Lower leg skin (tissue), 4 donors: Measurements from ENCODE around the gene CRELD1. TPM values are rescaled to one million over a fixed set of nuclear protein-coding genes. Genes with fewer than 3 reads are reported as not detected.
A peak's percentile ranks its signal among the peaks of the same experiment; 100 is the strongest.
"Not testable (repeated sequence)": the region's sequence is repeated elsewhere in the genome, so short reads cannot be mapped to it uniquely, and the experiment has no call there.

ENCODE experiments used
- DNase-seq, 2 donors: peaks; one replicate each; pipeline ENCODE4 v3.0.0-alpha.2; 2019; ENCODE audit warnings: low spot score in 2 of 2
- H3K4me3 ChIP-seq: fragments of 200-600 bp; sonication (generic); 2 replicates; pipeline ENCODE4 v1.5.1; 2017; ENCODE audit warnings: mild to moderate bottlenecking, low read depth; ENCODE audit not compliant: poor library complexity, severe bottlenecking
- POLR2A ChIP-seq, 2 donors: fragments of 450-650 bp; IDR thresholded peaks; one replicate each; pipeline ENCODE4 v1.6.1; 2016 to 2017; ENCODE audit warnings: antibody characterized with exemption in 2 of 2, mild to moderate bottlenecking in 1 of 2, moderate library complexity in 1 of 2
- WGBS, 2 donors: methylation state at CpG; one replicate each; pipeline ENCODE4 v1.1.5; 2018; 5-methylcytosine and 5-hydroxymethylcytosine counted together
- intact Hi-C: fragments of 100-400 bp; cut with DNase I; formaldehyde crosslinking; loops from one replicate; pipeline ENCODE4 v1.15.0; 2023; ENCODE audit warnings: low total_unique reads
- total RNA-seq, 4 donors: library from RNA; depleted of rRNA; stranded (reverse); fragments of >200 nt; gene quantifications; one replicate each; pipeline ENCODE4 v1.1.0, GENCODE V29; 2016
- TF ChIP-seq, protein P1 (sequence below), 3 donors: fragments of 450-650 bp; IDR thresholded peaks; one replicate each; pipeline ENCODE4 v1.5.1; 2016; ENCODE audit warnings: antibody characterized with exemption in 3 of 3, mild to moderate bottlenecking in 3 of 3, moderate library complexity in 2 of 3

CRELD1 gene
- total RNA-seq, 4 donors from 2014 or later = 16.1 to 58.8 (median 28.3) TPM

DNA sequence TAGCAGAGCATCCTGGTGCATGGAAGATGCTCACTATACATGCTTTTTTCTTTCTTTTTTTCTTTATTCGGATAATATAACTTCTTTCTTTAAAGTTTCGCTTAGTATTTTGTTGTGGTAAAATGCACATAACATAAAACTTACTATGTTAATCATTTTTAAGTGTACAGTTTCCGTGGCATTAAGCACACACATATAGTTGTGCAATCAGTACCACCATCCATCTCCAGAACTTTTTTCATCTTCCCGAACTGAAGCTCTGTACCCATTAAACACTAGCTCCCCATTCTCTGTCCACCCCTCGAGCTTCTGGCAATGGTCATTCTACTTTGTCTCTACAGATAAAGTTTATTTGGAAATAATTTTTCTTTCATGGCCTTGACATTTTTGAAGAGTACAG, 44.2 kb upstream of the CRELD1 start:
- intact Hi-C loops = no loop called here
- TF ChIP-seq, protein P1, sequence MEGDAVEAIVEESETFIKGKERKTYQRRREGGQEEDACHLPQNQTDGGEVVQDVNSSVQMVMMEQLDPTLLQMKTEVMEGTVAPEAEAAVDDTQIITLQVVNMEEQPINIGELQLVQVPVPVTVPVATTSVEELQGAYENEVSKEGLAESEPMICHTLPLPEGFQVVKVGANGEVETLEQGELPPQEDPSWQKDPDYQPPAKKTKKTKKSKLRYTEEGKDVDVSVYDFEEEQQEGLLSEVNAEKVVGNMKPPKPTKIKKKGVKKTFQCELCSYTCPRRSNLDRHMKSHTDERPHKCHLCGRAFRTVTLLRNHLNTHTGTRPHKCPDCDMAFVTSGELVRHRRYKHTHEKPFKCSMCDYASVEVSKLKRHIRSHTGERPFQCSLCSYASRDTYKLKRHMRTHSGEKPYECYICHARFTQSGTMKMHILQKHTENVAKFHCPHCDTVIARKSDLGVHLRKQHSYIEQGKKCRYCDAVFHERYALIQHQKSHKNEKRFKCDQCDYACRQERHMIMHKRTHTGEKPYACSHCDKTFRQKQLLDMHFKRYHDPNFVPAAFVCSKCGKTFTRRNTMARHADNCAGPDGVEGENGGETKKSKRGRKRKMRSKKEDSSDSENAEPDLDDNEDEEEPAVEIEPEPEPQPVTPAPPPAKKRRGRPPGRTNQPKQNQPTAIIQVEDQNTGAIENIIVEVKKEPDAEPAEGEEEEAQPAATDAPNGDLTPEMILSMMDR (IDR thresholded peaks at IDR 0.05) = no peak
- no peak for TF ChIP-seq POLR2A (IDR thresholded peaks at IDR 0.05)
- no peak for DNase-seq
- H3K4me3 ChIP-seq = no peak overlapping the region
- WGBS, 2 donors = 83 to 87% methylated on average over 5 of the region's 5 CpGs

GRCh38 chr3:9890249-9891071, 43.2 kb upstream of the CRELD1 start, which contains the start of gene JAGN1:
Gene JAGN1, plus strand, starts transcription at chr3:9890610. Its CDS starts 113 bp downstream, at chr3:9890723.
- peak within 1 kb of the TSS; percentile 92 for H3K4me3 ChIP-seq
- TF ChIP-seq, protein P1 (IDR thresholded peaks at IDR 0.05) = no peak
- peak in 1 of 2 donors; percentile 25 for TF ChIP-seq POLR2A (IDR thresholded peaks at IDR 0.05)
- peak; percentile 86 to 97 for DNase-seq
- intact Hi-C loops = no loop called here
- 0 to 1% methylated on average over 34 to 40 of the region's 62 CpGs for WGBS, 2 donors

GRCh38 chr3:9891072-9891622, 42.5 kb upstream of the CRELD1 start:
- 7 to 11% methylated on average over 12 of the region's 12 CpGs for WGBS, 2 donors
- TF ChIP-seq, protein P1 (IDR thresholded peaks at IDR 0.05) = no peak
- TF ChIP-seq POLR2A (IDR thresholded peaks at IDR 0.05) = no peak
- H3K4me3 ChIP-seq = peak overlapping the region; percentile 92
- no peak for DNase-seq
- intact Hi-C loops = no loop called here

DNA sequence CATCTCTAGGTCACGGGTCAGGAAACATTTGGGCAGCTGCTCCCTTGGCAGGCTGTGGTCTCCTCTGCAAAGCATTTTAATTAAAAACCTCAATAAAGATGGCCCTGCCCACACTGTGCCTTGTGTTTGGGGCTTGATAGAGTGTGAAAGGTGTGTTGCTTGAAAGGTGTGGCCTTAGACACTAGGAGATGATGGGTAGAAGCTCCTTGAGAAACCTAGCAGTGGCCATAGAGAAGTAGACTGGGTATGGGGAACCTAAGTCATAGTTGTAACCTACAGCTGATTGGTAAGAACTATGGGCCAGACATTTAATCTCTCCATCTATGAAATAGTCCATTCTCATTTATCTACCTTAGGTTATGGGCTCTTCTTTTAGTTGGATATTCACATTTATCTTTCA, 39.9 kb upstream of the CRELD1 start:
- no peak for DNase-seq
- intact Hi-C loops = no loop called here
- TF ChIP-seq, protein P1 (IDR thresholded peaks at IDR 0.05) = no peak
- no peak for TF ChIP-seq POLR2A (IDR thresholded peaks at IDR 0.05)
- WGBS, 2 donors = 76 to 92% methylated on average over 1 of the region's 1 CpG
- no peak overlapping the region for H3K4me3 ChIP-seq

- intact Hi-C loops, DNase-seq, H3K4me3 ChIP-seq: not testable (repeated sequence)
- 95 to 98% methylated on average over 3 of the region's 3 CpGs for WGBS, 2 donors
Observed at GRCh38 chr3:9895715-9896114, 37.9 kb upstream of the CRELD1 start.

DNA sequence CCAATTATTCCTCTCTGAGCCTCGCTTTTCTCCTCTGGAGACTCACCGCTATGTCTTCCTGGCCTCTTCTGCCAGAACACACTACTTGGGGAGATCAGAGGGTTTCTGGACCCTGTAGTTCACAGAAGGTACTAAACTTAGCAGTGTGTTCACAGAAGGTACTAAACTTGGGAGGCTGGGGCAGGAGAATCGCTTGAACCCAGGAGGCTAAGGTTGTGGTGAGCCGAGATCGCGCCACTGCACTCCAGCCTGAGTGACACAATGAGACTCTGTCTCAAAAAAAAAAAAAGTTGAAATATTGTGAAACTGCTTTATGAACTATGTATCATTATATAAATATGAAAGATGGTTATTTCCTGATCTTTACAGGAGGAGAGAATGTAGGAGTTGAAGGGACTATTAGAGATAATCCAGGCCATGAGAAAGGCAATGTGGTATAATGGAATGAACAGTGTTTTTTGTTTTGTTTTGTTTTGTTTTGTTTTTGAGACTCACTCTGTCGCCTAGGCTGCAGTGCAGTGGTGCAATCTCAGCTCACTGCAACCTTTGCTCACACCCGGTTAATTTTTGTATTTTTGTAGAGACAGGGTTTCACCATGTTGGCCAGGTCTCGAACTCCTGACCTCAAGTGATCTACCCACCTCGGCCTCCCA, 36.8 kb upstream of the CRELD1 start:
- DNase-seq, H3K4me3 ChIP-seq, intact Hi-C loops: not testable (repeated sequence)
- 78 to 84% methylated on average over 10 of the region's 10 CpGs for WGBS, 2 donors
